HG02885 (cell line): ENCODE data around the gene SHC2.

Source experiments
- ATAC-seq: cut with Tn5 transposase; IDR thresholded peaks from one replicate; pipeline ENCODE4 v1.9.1; 2021; ENCODE audit warnings: mild to moderate bottlenecking; ENCODE audit not compliant: unreplicated experiment, poor library complexity

The SHC2 gene

GRCh38 chr19:409516-410242 lies 51.2 kb downstream of the SHC2 start:
- ATAC-seq: no peak

- no peak for ATAC-seq
Measured at GRCh38 chr19:408902-409515, 51.8 kb downstream of the SHC2 start, which contains the start of gene C2CD4C. Gene C2CD4C (minus strand): TSS chr19:409147. CDS start chr19:408361, 786 bp downstream.

GRCh38 chr19:408441-408901 lies 52.4 kb downstream of the SHC2 start:
- ATAC-seq: no peak

GRCh38 chr19:407511-408440 lies 53.1 kb downstream of the SHC2 start:
- no peak for ATAC-seq

GRCh38 chr19:406971-407510 lies 53.8 kb downstream of the SHC2 start:
- no peak for ATAC-seq

GRCh38 chr19:406135-406781 lies 54.6 kb downstream of the SHC2 start:
- no peak for ATAC-seq

GRCh38 chr19:405121-405965 lies 55.5 kb downstream of the SHC2 start:
- no peak for ATAC-seq

- ATAC-seq: no peak
Measured at GRCh38 chr19:403221-404027, 57.4 kb downstream of the SHC2 start.

- ATAC-seq: no peak
Measured at GRCh38 chr19:402786-403185, 58.0 kb downstream of the SHC2 start.

GRCh38 chr19:401866-402511 lies 58.8 kb downstream of the SHC2 start:
- no peak for ATAC-seq

- ATAC-seq: no peak
Measured at GRCh38 chr19:400976-401865, 59.6 kb downstream of the SHC2 start.

GRCh38 chr19:399370-399769 lies 61.5 kb downstream of the SHC2 start:
- no peak for ATAC-seq

- no peak for ATAC-seq
Measured at GRCh38 chr19:398719-399118, 62.1 kb downstream of the SHC2 start.

- ATAC-seq: no peak
Measured at GRCh38 chr19:397941-398706, 62.7 kb downstream of the SHC2 start.

GRCh38 chr19:397321-397720 lies 63.5 kb downstream of the SHC2 start:
- no peak for ATAC-seq

GRCh38 chr19:395467-395866 lies 65.4 kb downstream of the SHC2 start:
- no peak for ATAC-seq
